ENCODE results near the gene C12orf76. TPM values are rescaled to one million over a fixed set of nuclear protein-coding genes. Genes with fewer than 3 reads are reported as not detected.
A peak's percentile ranks its signal among the peaks of the same experiment; 100 is the strongest.
"Not testable (repeated sequence)": the region's sequence is repeated elsewhere in the genome, so short reads cannot be mapped to it uniquely, and the experiment has no call there.

The C12orf76 gene
- total and polyA plus RNA-seq, 9 of the 15 experiments (the other 6 are each of a cell fraction or from before 2014, with no cell fraction given) = 6.3 to 38.6 (median 12.3) TPM

DNA sequence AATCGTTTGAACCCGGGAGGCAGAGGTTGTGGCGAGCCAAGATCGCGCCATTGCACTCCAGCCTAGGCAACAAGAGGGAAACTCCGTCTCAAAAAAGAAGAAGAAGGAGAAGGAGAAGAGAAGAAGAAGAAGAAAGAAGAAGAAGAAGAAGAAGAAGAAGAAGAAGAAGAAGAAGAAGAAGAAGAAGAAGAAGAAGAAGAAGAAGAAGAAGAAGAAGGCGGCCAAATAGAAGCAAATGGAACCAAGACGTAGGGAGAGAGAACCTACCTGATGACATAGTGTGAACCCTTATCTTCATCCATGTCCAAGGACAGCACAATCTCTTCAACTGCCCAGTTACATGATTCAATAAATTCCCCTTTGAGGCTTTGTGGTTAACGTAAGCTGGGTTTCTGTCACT lies 19.8 kb upstream of the C12orf76 start:
- BruUV-seq (replicated peaks); in situ Hi-C loops (cut with MboI); H2AFZ ChIP-seq (ENCODE audit: low read depth, low read length); intact Hi-C loops (cut with micrococcal nuclease); H3K27me3 ChIP-seq (ENCODE audit: control insufficient read depth in 2 of 2, insufficient read depth in 2 of 2, low read length in 2 of 2); POLR2A ChIA-PET; H3K27ac ChIP-seq (ENCODE audit: extremely low read depth, low read depth, low read length); H3K9me3 ChIP-seq (replicated peaks; ENCODE audit: control insufficient read depth, insufficient read depth, low read depth, low read length); H3K4me1 ChIP-seq (replicated peaks in 1 of 2; ENCODE audit: control insufficient read depth in 2 of 2, insufficient read depth in 2 of 2, low read length in 2 of 2); H3K36me3 ChIP-seq (ENCODE audit: control insufficient read depth, insufficient read depth, low read length); H3K4me2 ChIP-seq (ENCODE audit: insufficient read depth, low read length); CTCF ChIA-PET (ENCODE audit: low intra/inter-chr PET ratio); H3K9me1 ChIP-seq (ENCODE audit: control insufficient read depth, insufficient read depth, low read length); FAIRE-seq; DNase-seq (ENCODE audit: extremely low read depth in 1 of 4, low spot score in 3 of 4); H3K4me3 ChIP-seq; ATAC-seq; H4K20me1 ChIP-seq (replicated peaks; ENCODE audit: control insufficient read depth, insufficient read depth, low read length); H3K79me2 ChIP-seq (ENCODE audit: control insufficient read depth, insufficient read depth, low read length); H3K9ac ChIP-seq (ENCODE audit: insufficient read depth in 1 of 2, low read depth in 2 of 2, low read length in 2 of 2): not testable (repeated sequence)
- 63% methylated on average over 5 of the region's 9 CpGs for WGBS (ENCODE audit: insufficient coverage, low coverage, missing lambda C conversion rate)
- TF ChIP-seq EHMT2 (IDR thresholded peaks at IDR 0.05) (0 out of 2 replicates have a peak, but pooled peaks have one; percentile 14), RCOR1 (IDR thresholded peaks at IDR 0.05; ENCODE audit: borderline replicate concordance in 1 of 2, low read depth in 2 of 2, low read length in 2 of 2) (0 out of 4 replicates have a peak, but pooled peaks of 1 of the 2 experiments have one; percentile 19)
- TF ChIP-seq, protein P1, sequence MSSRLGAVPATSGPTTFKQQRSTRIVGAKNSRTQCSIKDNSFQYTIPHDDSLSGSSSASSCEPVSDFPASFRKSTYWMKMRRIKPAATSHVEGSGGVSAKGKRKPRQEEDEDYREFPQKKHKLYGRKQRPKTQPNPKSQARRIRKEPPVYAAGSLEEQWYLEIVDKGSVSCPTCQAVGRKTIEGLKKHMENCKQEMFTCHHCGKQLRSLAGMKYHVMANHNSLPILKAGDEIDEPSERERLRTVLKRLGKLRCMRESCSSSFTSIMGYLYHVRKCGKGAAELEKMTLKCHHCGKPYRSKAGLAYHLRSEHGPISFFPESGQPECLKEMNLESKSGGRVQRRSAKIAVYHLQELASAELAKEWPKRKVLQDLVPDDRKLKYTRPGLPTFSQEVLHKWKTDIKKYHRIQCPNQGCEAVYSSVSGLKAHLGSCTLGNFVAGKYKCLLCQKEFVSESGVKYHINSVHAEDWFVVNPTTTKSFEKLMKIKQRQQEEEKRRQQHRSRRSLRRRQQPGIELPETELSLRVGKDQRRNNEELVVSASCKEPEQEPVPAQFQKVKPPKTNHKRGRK (tag; IDR thresholded peaks at IDR 0.05) = peak; percentile 72

DNA sequence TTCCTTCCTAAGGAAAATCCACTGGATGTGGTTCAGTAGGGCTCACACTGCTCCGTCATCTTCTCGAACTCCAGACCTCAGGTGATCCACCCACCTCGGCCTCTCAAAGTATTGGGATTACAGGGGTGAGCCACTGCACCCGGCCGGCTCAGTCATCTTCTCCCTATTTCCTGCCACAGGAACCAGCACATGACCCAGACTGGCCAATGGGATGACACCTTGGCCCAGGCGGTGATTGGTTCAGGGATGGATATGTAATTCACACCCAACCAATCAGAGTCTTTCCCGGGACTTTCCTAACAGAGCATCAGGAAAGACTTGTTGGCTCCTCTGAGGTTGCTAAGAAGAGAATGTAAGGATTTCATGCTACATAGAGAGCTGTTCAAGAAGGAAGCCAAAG lies 19.2 kb upstream of the C12orf76 start:
- POLR2A ChIA-PET = no interaction called here
- BruUV-seq (replicated peaks) = no TSS peak
- DNase-seq (ENCODE audit: extremely low read depth in 1 of 4, low spot score in 3 of 4) = peak in 2 of 4 experiments; percentile 41 to 46
- TF ChIP-seq ZKSCAN8 (CRISPR knock-in tag; IDR thresholded peaks at IDR 0.05) (no peak), RBM25 (IDR thresholded peaks at IDR 0.05; ENCODE audit: low read depth, low read length, severe bottlenecking) (peak; percentile 6), CBFA2T2 (conservative IDR thresholded peaks at IDR 0.05) (0 out of 2 replicates have a peak, but pooled peaks have one; percentile 14), SAFB (IDR thresholded peaks at IDR 0.05; ENCODE audit: borderline replicate concordance, low read depth, low read length) (no peak)
- TF ChIP-seq, protein P2, sequence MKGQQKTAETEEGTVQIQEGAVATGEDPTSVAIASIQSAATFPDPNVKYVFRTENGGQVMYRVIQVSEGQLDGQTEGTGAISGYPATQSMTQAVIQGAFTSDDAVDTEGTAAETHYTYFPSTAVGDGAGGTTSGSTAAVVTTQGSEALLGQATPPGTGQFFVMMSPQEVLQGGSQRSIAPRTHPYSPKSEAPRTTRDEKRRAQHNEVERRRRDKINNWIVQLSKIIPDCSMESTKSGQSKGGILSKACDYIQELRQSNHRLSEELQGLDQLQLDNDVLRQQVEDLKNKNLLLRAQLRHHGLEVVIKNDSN (CRISPR knock-in tag; IDR thresholded peaks at IDR 0.05) = peak; percentile 91
- TF ChIP-seq, protein P3, sequence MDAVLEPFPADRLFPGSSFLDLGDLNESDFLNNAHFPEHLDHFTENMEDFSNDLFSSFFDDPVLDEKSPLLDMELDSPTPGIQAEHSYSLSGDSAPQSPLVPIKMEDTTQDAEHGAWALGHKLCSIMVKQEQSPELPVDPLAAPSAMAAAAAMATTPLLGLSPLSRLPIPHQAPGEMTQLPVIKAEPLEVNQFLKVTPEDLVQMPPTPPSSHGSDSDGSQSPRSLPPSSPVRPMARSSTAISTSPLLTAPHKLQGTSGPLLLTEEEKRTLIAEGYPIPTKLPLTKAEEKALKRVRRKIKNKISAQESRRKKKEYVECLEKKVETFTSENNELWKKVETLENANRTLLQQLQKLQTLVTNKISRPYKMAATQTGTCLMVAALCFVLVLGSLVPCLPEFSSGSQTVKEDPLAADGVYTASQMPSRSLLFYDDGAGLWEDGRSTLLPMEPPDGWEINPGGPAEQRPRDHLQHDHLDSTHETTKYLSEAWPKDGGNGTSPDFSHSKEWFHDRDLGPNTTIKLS (IDR thresholded peaks at IDR 0.05; ENCODE audit: borderline replicate concordance, low read depth) = no peak
- TF ChIP-seq, protein P4, sequence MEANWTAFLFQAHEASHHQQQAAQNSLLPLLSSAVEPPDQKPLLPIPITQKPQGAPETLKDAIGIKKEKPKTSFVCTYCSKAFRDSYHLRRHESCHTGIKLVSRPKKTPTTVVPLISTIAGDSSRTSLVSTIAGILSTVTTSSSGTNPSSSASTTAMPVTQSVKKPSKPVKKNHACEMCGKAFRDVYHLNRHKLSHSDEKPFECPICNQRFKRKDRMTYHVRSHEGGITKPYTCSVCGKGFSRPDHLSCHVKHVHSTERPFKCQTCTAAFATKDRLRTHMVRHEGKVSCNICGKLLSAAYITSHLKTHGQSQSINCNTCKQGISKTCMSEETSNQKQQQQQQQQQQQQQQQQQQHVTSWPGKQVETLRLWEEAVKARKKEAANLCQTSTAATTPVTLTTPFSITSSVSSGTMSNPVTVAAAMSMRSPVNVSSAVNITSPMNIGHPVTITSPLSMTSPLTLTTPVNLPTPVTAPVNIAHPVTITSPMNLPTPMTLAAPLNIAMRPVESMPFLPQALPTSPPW (CRISPR knock-in tag; IDR thresholded peaks at IDR 0.05) = no peak

More for the DNA sequence above, 19.2 kb upstream of the C12orf76 start:
- Histone ChIP-seq H3K27me3 (ENCODE audit: control insufficient read depth in 2 of 2, insufficient read depth in 2 of 2, low read length in 2 of 2) (no peaks in the 10 kb centered on the region), H3K9me1 (ENCODE audit: control insufficient read depth, insufficient read depth, low read length) (no peaks in the 10 kb centered on the region), H3K27ac (ENCODE audit: extremely low read depth, low read depth, low read length) (no peak overlapping the region), H4K20me1 (replicated peaks; ENCODE audit: control insufficient read depth, insufficient read depth, low read length) (no peaks in the 10 kb centered on the region), H3K79me2 (ENCODE audit: control insufficient read depth, insufficient read depth, low read length) (no peaks in the 10 kb centered on the region), H3K4me3 (no peak overlapping the region), H3K4me2 (ENCODE audit: insufficient read depth, low read length) (no peak overlapping the region), H3K9ac (ENCODE audit: insufficient read depth in 1 of 2, low read depth in 2 of 2, low read length in 2 of 2) (no peak overlapping the region), H3K9me3 (replicated peaks; ENCODE audit: control insufficient read depth, insufficient read depth, low read depth, low read length) (no peaks in the 10 kb centered on the region), H2AFZ (ENCODE audit: low read depth, low read length) (0 out of 2 replicates have a peak overlapping the region, but pooled peaks have one; percentile 4), H3K36me3 (ENCODE audit: control insufficient read depth, insufficient read depth, low read length) (no peaks in the 10 kb centered on the region), H3K4me1 (replicated peaks in 1 of 2; ENCODE audit: control insufficient read depth in 2 of 2, insufficient read depth in 2 of 2, low read length in 2 of 2) (peaks cover 6% of the 10 kb centered on the region in 2 experiments; a peak in 4 of 5 replicates)
- in situ Hi-C loops (cut with MboI) (no loop called here), intact Hi-C loops (cut with micrococcal nuclease) (no loop called here)
- WGBS (ENCODE audit: insufficient coverage, low coverage, missing lambda C conversion rate) = 77% methylated on average over 7 of the region's 7 CpGs
- CTCF ChIA-PET (ENCODE audit: low intra/inter-chr PET ratio) = no interaction called here
- FAIRE-seq = no peak
- peak; percentile 76 for ATAC-seq

Data from K562 (cell line).